DMS53 treated with DMSO at 0.1 percent for 48 hours (cell line): ENCODE results near the gene RBBP4.
A peak's percentile ranks its signal among the peaks of the same experiment; 100 is the strongest.
"Not testable (repeated sequence)": the region's sequence is repeated elsewhere in the genome, so short reads cannot be mapped to it uniquely, and the experiment has no call there.

ENCODE experiments used
- DNase-seq: peaks from one replicate; lab custom pipeline; 2025; ENCODE audit not compliant: unreplicated experiment; lab: John Stamatoyannopoulos, UW

RBBP4 gene

DNA sequence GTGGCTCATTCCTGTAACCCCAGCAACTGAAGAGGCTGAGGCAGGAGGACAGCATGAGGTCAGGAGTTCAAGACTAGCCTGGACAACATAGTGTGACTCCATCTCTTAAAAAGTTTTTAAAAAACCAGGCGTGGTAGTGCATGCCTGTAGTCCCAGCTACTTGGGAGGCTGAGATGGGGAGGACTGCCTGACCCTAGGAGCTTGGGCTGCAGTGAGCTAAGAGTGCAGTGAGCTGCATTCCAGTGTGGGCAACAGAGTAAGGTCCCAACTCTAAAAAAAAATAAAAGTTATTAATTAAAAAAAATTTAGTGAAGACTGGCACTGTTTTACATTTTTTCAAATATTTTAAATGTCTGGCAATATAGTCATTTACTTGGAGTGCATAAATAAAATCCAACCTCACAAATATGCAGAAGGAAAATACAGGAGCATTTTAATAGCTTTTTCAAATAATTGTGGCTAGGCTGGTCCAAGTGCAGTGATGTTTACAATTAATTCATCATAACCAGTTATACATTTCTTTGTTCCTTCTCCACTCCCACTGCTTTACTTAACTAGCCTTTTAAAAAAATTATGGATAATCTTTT is 11.4 kb upstream of the RBBP4 start:
- DNase-seq = no peak

DNA sequence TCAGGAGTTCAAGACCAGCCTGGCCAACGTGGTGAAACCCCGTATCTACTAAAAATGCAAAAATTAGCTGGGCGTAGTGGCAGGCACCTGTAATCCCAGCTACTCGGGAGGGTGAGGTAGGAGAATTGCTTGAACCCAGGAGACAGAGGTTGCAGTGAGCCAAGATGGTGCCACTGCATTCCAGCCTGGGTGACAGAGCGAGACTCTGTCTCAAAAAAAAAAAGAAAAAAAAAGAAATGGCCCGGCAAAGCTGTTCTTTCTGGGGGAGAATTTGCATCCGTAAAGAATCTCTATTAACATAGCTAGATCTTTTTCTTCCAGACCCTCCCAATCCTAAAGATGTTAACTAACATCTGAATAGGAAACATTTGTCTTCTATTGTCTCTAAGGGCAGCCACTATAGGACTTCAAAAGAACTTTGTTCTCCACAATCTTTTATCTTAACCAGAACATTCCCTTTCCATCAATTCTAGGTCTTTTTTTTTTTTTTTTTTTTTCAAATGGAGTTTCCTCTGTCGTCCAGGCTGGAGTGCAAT is 8.6 kb upstream of the RBBP4 start:
- DNase-seq = not testable (repeated sequence)

- DNase-seq = no peak
These were observed 6.6 kb upstream of the RBBP4 start for GRCh38 chr1:32644426-32644825.

DNA sequence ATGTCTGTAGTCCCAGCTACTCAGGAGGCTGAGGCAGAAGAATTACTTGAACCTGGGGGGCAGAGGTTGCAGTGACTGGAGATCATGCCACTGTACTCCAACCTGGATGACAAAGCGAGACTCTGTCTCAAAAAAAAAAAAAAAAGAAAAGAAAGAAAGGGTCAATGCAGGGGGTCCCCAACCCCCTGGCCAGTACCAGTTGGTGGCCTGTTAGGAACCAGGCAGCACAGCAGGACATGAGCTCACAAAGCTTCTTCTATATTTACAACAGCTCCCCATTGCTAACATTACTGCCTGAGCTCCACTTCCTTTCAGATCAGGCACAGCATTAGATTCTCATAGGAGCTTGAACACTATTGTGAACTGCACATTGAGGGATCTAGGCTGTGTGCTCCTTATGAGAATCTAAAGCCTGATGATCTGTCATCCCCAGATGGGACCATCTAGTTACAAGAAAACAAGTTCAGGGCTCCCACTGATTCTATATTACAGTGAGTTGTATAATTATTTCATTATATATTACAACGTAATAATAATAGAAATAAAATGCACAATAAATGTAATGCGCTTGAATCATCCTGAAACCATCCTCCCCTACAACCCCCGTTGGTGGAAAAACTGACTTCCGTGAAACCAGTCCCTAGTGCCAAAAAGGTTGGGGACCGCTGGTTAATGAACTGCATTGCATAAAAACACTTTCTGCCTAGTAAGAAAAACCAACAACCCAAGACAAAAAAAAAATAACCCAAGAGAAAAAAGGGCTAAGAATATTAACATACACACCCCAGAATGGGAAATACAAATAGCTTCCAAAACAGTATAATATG is 3.5 kb upstream of the RBBP4 start:
- DNase-seq = no peak

- DNase-seq = peak; percentile 93
These were observed 708 bp upstream of the RBBP4 start, which contains the start of gene ZBTB8OS for GRCh38 chr1:32650248-32650751. ZBTB8OS (minus strand) TSS chr1:32650550; CDS start chr1:32650529, 21 bp downstream.

DNA sequence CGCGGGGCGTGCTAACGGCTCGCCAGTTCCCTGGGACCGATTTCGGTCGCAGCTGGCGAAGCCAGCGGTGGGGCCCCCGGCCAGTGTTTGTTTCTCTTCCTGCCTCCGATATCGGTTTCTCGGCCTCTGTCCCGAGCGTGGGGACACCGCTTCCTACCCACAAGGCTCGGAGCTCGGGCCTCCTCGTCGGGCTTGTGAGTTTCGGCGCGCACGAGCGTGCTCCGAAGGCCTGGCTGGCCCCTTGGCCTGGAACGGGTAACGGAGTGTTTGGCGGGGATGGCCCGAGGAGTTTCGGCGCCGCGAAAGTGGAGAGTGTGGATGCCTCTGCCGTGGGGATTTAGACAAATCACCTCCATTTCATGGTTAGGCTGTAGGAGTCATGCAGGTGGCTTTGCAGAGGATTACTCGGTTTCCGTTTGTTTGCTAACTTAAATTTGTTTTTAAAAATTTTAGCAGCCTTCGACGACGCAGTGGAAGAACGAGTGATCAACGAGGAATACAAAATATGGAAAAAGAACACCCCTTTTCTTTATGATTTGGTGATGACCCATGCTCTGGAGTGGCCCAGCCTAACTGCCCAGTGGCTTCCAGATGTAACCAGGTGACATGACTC is 559 bp downstream of the RBBP4 start:
- DNase-seq = no peak

- DNase-seq = no peak
These were observed 1.4 kb downstream of the RBBP4 start for GRCh38 chr1:32652244-32652962.

DNA sequence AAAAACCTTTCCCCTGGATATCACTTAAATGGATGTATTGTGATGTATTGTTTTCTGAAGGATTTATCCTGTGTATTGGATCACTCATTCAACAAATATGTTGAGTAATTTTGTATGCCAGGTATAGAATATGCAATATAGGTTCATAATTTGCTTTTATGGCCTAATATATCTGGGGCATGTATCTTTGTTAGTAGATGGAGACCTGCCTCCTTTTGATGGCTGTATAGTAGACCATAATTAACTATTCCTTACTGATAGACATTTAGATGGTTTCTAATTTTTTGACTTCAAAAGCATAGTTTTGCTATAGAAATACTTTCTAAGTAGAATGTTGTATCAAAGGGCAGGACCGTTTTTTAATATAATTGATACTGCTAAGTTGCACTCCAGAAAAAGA is 8.6 kb downstream of the RBBP4 start:
- no peak for DNase-seq

DNA sequence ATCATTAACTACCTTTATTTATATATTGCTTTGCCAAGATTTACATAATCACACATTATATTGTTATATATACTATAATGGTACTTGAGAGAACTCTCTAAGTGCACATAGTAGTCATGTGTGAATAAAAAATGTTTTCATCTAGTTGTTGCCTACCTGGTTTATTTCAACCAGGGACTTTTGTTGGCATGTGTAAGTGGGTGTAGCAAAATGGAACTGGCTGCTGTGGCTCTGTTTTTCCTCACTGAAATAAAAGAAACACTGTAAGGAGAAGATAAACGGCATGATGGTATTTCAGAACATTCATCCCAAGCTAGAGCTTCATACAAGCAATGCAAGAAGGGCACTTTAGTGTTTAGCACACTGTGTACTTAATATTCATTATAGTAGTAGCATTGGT is 14.9 kb downstream of the RBBP4 start:
- no peak for DNase-seq

DNA sequence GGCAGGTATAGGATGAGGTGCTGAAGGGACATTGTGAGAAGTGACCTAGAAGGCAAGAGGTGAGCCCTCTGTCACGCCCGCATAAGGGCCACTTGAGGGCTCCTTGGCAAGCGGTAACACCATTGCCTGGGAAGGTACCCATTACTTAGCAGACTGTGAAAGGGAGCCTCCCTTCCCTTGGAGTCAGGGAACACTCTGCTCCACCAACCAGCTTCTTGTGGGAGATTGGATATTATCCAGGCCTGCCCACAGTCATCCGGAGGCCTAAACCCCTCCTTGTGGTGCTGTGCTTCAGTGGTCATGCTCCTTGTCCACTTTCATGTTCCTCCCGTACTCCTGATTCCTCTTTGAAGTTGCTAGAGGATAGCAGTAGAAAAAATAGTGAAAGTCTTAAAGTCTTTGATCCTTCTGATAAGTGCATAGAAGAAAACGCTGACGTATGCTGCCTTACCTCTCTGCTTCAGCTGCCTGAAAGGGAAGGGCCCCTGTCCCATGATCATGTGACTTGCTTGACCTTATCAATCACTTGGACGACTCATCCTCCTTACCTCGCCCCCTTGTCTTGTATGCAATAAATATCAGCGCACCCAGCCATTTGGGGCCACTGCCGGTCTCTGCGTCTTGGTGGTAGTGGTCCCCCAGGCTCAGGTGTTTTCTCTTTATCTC is 16.0 kb downstream of the RBBP4 start:
- no peak for DNase-seq

GRCh38 chr1:32668716-32669115 is 17.7 kb downstream of the RBBP4 start:
- not testable (repeated sequence) for DNase-seq

DNA sequence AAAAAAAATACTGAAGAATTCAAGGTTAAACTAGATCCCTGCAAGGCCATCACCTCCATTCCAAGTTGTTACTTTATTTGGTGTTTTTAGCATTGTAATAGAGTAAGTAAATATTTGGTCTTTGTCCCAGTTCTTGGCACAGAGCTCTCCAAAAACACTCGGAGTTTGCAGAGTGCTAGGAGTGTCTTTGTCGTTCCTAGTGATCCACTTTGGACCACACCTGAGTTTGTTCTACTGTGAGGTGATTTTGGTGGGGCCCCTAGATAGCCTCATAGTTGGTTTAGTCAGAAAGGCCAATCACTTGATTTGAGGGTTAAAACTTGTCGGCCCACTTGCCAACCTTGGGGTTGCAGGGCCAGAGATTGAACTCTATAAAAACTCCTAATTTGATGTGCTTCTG is 25.9 kb downstream of the RBBP4 start:
- DNase-seq = no peak

- DNase-seq = not testable (repeated sequence)
These were observed 29.0 kb downstream of the RBBP4 start for GRCh38 chr1:32679993-32680392.

DNA sequence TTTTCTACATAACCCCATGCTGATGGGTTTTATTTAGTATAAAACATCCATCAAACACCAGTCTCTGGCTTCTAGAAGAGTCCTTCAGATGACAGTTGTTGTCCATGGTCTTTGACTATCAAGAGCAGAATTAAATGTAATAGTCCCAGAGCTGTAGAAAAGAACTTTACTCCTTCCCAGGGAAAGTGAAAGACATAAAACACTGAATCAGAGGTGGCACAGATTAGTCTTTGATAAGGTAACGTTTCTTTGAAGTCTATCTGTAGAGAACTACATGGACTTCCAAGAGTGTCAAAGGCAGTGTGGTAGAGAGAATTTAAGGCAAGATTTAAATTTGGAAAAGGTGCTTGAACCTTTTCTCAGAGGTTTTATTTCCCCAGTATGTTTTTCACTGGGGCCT is 29.6 kb downstream of the RBBP4 start:
- DNase-seq = no peak

GRCh38 chr1:32681509-32681908 is 30.5 kb downstream of the RBBP4 start:
- no peak for DNase-seq

DNA sequence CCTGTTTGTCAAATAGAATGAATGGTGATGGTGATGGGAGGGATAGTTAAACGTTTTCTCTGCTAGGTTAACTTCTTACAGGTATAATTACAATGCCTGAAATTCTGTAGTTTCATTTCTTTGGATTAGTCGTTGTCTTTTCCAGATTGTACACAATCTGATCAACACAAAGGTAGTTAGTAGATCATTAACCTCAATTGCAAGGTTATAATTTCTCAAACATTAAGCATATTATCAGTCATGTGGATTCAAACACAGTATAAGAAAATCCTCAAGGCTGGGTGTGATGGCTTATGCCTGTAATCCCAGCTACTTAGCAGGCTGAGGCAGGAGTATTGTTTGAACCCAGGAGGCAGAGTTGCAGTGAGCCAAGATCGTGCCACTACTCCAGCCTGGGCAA is 31.0 kb downstream of the RBBP4 start:
- DNase-seq = no peak

DNA sequence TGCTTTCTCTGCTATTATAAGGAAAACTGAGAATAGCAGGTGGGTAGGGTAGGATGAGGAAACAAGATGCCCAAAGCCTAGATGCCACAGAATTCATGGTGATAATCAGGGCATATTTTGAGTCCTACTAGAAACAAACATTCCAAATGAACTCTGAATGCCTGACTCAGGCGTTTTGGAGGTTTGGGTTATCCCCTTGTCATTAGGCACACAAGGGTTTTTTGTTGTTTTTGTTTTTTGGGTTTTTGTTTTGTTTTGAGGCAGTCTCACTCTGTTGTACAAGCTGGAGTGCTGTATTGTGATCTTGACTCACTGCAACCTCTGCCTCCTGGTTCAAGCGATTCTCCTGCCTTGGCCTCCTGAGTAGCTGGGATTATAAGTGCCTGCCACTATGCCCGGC is 32.4 kb downstream of the RBBP4 start:
- no peak for DNase-seq

DNA sequence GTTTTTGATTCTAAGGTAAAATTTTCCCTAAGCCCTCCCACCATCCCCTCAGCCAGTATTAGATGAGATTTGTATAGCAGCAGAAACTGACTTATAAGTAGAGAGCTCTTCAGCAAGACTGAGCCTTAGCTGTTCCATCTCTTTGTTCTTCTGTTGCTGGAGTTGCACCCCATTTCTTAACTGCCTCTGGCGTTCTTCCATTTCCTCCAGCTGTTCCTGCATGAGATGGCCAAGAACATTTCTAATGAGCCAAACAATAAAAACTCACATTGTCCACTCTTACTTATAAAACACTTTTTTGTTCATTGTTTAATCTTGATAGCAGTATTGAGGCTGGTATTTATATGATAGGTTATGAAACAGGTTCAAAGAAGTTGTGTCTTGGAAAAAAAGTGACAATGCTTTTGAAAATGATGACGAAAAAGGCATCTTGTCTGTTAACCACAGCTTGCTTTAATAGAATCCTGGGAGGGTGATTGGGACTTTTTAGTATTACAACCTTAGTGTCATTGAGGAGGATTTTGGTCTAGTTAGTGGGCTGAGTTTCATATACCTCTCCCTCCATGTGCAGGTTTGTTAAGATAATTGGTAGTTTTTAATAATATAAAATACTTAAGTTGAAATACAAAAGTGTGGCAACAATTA is 33.3 kb downstream of the RBBP4 start:
- no peak for DNase-seq

GRCh38 chr1:32685498-32685897 is 34.5 kb downstream of the RBBP4 start:
- no peak for DNase-seq

GRCh38 chr1:32686387-32686786 is 35.4 kb downstream of the RBBP4 start:
- no peak for DNase-seq
